AG04450 (cell line): ENCODE measurements around the gene SAP30BP. TPM values are rescaled to one million over a fixed set of nuclear protein-coding genes. Genes with fewer than 3 reads are reported as not detected.
A peak's percentile ranks its signal among the peaks of the same experiment; 100 is the strongest.

Source experiments
- CTCF ChIA-PET: fragments of 300-600, 350-600 bp; formaldehyde crosslinking; extraction: SDS; loops from one replicate; lab custom pipeline; 2022; ENCODE audit warnings: antibody characterized with exemption, inconsistent platforms; lab: Charles Lee
- POLR2A ChIA-PET: fragments of 350-600 bp; formaldehyde crosslinking; extraction: SDS; loops from one replicate; lab custom pipeline; 2021; ENCODE audit warnings: antibody characterized with exemption, inconsistent platforms; lab: Yijun Ruan, JAX
- DNase-seq: peaks from one replicate; pipeline ENCODE4 v3.0.0-alpha.2; 2011; ENCODE audit warnings: low read depth, low spot score
- H3K27ac ChIP-seq: one replicate; pipeline ENCODE4 v1.5.1; 2012; ENCODE audit warnings: low read depth, low read length, control low read depth
- H3K27me3 ChIP-seq: one replicate; pipeline ENCODE4 v1.6.0; 2012; ENCODE audit warnings: low read length; ENCODE audit not compliant: control insufficient read depth, insufficient read depth
- H3K4me3 ChIP-seq: 2 replicates; pipeline ENCODE4 v1.5.1; 2011; ENCODE audit warnings: mild to moderate bottlenecking, low read depth, low read length, control low read depth
- H3K9me3 ChIP-seq: 2 replicates; pipeline ENCODE4 v1.5.1; 2012; ENCODE audit warnings: low read length; ENCODE audit not compliant: control insufficient read depth, insufficient read depth
- polyA minus RNA-seq: library from RNA; depleted of rRNA, polyadenylated mRNA; stranded (reverse); fragments of >200 nt; gene quantifications from 2 replicates; pipeline ENCODE4 v1.2.3, GENCODE V29; 2011; rRNA and poly(A)+ RNA removed
- polyA plus RNA-seq: library from polyadenylated mRNA; depleted of rRNA; stranded (reverse); fragments of >200 nt; gene quantifications from 2 replicates; pipeline ENCODE4 v1.2.3, GENCODE V29; 2011; rRNA removed
- TF ChIP-seq, protein P1 (sequence below): IDR thresholded peaks from 2 replicates; pipeline ENCODE4 v1.5.1; 2011; ENCODE audit warnings: low read depth, low read length, control low read depth, inconsistent platforms

SAP30BP gene
- polyA plus RNA-seq (74.2 and 75.4 TPM in 2 replicates), polyA minus RNA-seq (55.5 and 56.8 TPM in 2 replicates)

DNA sequence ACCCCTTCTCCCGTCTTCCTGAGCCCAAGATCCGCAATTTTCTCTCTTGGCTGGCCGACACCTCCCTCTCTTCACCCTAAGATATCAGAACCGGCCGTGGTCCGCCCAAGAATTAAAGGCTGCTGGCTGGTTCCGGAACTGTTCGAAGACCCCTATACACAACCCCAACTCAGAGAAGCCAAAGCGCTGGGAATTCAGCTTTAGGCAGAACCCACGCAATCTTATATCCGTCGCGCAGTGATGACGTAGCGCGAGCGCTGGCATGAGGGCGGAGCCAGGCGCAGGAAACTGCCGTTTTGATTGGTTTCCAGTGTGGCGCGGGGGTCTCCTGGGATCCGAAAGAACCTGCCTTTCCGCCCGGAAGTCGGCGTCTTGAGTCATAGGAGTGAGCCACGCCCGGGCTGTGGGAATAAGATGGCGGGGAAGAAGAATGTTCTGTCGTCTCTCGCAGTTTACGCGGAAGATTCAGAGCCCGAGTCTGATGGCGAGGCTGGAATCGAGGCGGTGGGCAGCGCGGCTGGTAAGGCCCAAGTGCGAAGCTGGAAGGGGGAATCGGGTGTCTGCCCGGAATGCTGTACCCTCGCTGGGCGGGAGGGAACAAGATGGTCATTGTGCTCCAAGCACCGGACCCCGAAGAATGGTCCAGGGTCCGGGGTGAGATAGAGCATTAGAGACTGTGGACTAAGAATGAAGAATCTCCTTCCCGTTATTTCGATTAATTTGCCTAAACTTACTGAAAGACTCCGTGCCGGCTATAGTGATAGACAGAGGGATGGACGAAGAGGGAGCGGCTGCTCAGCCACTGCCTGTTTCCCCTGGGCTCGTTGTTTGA, at the start of gene SAP30BP, which contains the start of gene RECQL5:
Gene SAP30BP (plus strand): TSS at position 380 of the 832 bp plus-strand sequence. CDS start 35 bp downstream, at position 415.
Gene RECQL5 (minus strand): TSS at position 196 of the 832 bp plus-strand sequence. CDS start 597 bp downstream, outside the sequence.
- ChIA-PET CTCF (interaction anchor here (0.5 to 4.4 kb wide), 5 partner anchors 13 to 86 kb away, joined by 4 to 49 read pairs (median 5); partner anchors contain the start of gene SMIM5), POLR2A (interaction anchor here (0.6 to 1.3 kb wide), 6 partner anchors 9 to 396 kb away, joined by 3 to 9 read pairs (median 4); partner anchors contain the start of genes MIF4GD, SMIM5, TMEM94 and TSEN54)
- DNase-seq: peak; percentile 98
- TF ChIP-seq, protein P1, sequence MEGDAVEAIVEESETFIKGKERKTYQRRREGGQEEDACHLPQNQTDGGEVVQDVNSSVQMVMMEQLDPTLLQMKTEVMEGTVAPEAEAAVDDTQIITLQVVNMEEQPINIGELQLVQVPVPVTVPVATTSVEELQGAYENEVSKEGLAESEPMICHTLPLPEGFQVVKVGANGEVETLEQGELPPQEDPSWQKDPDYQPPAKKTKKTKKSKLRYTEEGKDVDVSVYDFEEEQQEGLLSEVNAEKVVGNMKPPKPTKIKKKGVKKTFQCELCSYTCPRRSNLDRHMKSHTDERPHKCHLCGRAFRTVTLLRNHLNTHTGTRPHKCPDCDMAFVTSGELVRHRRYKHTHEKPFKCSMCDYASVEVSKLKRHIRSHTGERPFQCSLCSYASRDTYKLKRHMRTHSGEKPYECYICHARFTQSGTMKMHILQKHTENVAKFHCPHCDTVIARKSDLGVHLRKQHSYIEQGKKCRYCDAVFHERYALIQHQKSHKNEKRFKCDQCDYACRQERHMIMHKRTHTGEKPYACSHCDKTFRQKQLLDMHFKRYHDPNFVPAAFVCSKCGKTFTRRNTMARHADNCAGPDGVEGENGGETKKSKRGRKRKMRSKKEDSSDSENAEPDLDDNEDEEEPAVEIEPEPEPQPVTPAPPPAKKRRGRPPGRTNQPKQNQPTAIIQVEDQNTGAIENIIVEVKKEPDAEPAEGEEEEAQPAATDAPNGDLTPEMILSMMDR: no peak
- Histone ChIP-seq H3K27ac (peak within 1 kb of the TSS; percentile 77), H3K4me3 (peak within 1 kb of the TSS; percentile 100), H3K27me3 (no peaks in the 10 kb centered on the region), H3K9me3 (no peaks in the 10 kb centered on the region)

DNA sequence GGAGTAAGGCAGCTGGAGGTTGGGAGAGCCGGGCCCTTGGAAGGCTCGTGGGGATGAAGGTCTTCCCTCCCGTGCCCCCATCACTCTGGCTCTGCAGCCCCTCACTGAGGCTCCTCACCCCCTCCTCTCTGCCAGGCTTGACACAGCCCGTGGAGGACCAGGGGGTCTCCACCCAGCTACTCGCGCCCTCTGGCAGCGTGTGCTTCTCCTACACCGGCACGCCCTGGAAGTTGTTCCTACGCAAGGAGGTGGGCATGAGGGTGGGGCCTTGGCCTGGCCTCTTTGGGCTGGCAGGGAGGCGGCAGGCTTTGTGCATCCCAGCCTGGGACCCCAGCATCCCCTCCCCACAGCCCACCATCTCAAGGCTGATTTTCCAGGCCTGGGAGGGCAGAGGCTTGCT, 49.5 kb upstream of the SAP30BP start:
- Histone ChIP-seq H3K4me3 (no peak overlapping the region), H3K27ac (no peak overlapping the region), H3K9me3 (no peaks in the 10 kb centered on the region; the same call in 1 of the 2 replicates), H3K27me3 (peaks cover 15% of the 10 kb centered on the region)
- CTCF ChIA-PET: interaction anchor here (1.0 to 3.1 kb wide), 4 partner anchors 9 to 136 kb away, joined by 3 to 14 read pairs (median 3); partner anchors contain the start of gene SMIM5
- DNase-seq: no peak
- TF ChIP-seq, protein P1: no peak
- POLR2A ChIA-PET: no interaction called here

DNA sequence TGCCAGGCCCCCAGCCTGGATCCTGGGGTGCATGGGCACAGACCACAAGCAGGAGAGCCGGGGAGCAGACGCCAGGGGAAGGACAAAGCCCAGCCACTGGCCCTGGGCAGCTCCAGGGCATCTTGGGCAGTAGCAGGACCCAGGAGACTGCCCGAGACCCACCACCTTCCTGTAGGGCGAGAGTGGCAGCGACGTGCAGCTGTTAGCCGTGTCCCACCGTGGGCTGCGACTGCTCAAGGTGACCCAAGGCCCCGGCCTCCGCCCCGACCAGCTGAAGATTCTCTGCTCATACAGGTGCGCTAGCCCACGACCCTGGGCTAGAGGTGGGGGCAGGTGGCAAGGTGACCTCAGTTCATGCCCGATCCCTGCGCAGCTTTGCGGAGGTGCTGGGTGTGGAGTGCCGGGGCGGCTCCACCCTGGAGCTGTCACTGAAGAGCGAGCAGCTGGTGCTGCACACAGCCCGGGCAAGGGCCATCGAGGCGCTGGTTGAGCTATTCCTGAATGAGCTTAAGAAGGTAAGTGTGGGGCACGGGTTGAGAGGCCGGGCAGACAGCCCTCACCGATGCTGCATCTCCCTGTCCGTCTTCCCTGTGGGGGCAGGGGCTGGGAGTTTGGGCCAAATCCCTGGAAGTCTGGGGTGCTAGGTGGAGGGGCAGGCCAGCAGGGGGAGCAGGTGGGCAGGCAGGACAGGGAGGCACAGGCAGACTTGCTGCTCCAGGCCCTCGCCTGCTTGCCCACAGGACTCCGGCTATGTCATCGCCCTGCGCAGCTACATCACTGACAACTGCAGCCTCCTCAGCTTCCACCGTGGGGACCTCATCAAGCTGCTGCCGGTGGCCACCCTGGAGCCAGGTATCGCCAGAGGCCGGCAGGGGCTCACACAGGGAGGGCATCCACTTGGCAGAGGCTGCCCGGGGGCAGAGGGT, 47.4 kb upstream of the SAP30BP start:
- DNase-seq: peak; percentile 11
- TF ChIP-seq, protein P1: peak; percentile 63
- Histone ChIP-seq H3K4me3 (no peak overlapping the region), H3K27ac (no peak overlapping the region), H3K27me3 (peaks cover 15% of the 10 kb centered on the region), H3K9me3 (no peaks in the 10 kb centered on the region; the same call in 1 of the 2 replicates)
- ChIA-PET POLR2A (interaction anchor here (0.6 to 0.9 kb wide), 3 partner anchors 9 to 144 kb away, joined by 3 read pairs; no protein-coding TSS in a partner anchor), CTCF (interaction anchor here (0.6 to 3.2 kb wide), 9 partner anchors 9 to 132 kb away, joined by 3 to 49 read pairs (median 3); partner anchors contain the start of gene SMIM5)

DNA sequence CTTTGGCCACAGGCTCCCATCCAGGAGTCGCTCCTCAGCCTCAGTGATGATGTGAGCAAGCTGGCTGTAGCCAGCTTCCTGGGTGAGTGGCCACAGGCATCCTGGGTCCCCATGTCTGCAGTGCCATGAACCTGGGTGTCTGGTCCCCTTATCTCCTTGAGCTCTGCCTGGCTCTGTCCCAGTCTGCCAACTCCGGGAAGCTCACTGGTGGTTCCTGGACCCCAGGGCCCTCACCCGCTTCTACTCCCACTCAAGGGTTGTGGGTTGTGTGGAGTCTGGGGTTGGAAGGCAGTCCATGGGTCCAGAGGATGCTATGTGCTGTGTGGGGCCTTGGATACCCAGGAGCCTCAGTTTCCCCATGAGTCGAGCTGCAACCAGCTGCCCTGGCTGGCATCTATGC, 45.6 kb upstream of the SAP30BP start:
- H3K9me3 ChIP-seq: no peaks in the 10 kb centered on the region; the same call in 1 of the 2 replicates
- TF ChIP-seq, protein P1: no peak
- DNase-seq: no peak
- no peak overlapping the region for H3K4me3 ChIP-seq
- ChIA-PET CTCF (interaction anchor here (0.7 to 3.2 kb wide), 4 partner anchors 9 to 127 kb away, joined by 3 to 49 read pairs (median 4); partner anchors contain the start of gene SMIM5), POLR2A (no interaction called here)
- H3K27me3 ChIP-seq: peaks cover 15% of the 10 kb centered on the region
- no peak overlapping the region for H3K27ac ChIP-seq
